Measurements from ENCODE around the gene TOP3A. TPM values are rescaled to one million over a fixed set of nuclear protein-coding genes. Genes with fewer than 3 reads are reported as not detected.
A peak's percentile ranks its signal among the peaks of the same experiment; 100 is the strongest.

Gene TOP3A
- 50.4 TPM for total RNA-seq
- polyA plus RNA-seq, result 10 to 100 TPM; 17.0 to 19.7 (median 18.4) TPM

DNA sequence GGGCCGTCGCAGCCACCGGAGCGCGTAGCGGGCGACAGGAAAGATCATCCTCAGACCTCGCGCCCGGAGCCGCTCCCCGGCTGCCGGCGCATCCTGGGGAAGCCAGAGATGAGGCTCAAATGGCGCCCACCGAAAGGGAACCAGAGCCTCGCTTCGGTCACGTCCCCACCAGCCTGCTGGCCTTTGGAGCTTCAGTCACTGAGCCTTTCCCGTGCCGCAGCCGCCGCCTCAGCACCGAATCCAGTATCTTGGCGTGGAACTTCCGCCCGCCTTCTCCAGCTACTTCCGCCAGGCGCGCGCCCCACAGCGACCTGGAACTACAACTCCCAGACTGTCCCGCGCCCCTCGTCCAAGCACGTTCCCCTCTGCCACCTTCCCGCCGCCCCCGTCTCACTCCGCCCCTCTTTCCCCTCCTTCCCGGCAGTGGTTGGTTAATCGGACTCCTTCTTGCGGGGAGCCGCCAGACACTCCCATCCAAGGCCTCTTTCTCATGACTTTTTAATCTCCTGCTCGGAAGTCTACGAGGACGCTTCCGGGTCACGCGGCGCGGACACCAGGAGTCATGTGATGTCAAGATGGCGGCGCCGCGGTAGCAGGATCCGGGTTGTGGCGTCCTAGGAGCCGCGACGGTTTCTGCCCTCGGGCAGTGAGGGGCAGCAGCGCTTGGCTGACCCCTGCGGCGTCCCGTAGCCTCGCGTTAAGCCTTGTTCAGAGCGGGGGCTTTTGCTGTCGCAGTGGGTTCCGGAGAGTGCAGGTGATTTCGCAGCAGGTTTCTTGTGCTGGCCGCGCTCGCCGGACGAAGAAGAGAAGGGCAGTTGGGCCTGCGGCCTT, at the start of gene TOP3A, which contains the start of gene SMCR8:
TSS of gene TOP3A (minus strand) at position 264 of the 831 bp plus-strand sequence. CDS start at position 48, 216 bp downstream.
TSS of gene SMCR8 (plus strand) at position 563 of the 831 bp plus-strand sequence. CDS start 497 bp downstream, outside the sequence.
- H3K27ac Mint-ChIP-seq, result peak within 1 kb of the TSS; percentile 98 to 99 (median 98)
- Histone ChIP-seq H3K4me3 (ENCODE audit: low read depth, low read length) (peak within 1 kb of the TSS; percentile 86), H3K27me3 (ENCODE audit: control insufficient read depth, insufficient read depth, low read length) (no peaks in the 10 kb centered on the region), H3K4me1 (ENCODE audit: control insufficient read depth, insufficient read depth, low read length, poor library complexity, severe bottlenecking) (peaks cover 68% of the 10 kb centered on the region), H3K9me3 (ENCODE audit: control insufficient read depth in 2 of 2, low read length in 2 of 2) (no peaks in the 10 kb centered on the region), H3K36me3 (ENCODE audit: control insufficient read depth, insufficient read depth, low read length) (peaks cover 16% of the 10 kb centered on the region), H3K27ac (ENCODE audit: insufficient read depth, low read length, poor library complexity, severe bottlenecking) (peak within 1 kb of the TSS; percentile 96)
- H3K27me3 Mint-ChIP-seq, result no peaks in the 10 kb centered on the region
- H3K4me3 Mint-ChIP-seq, result peak within 1 kb of the TSS; percentile 94 to 98 (median 96)
- DNase-seq, result peak; percentile 97 to 99 (median 97)
- peak; percentile 96 to 98 for ATAC-seq (ENCODE audit: low read depth in 2 of 2)
- H3K9me3 Mint-ChIP-seq, result no peaks in the 10 kb centered on the region
- H3K36me3 Mint-ChIP-seq, result peaks cover 13% of the 10 kb centered on the region
- H3K4me1 Mint-ChIP-seq, result peaks cover 0 to 87% (median 47%) of the 10 kb centered on the region in 4 donors

DNA sequence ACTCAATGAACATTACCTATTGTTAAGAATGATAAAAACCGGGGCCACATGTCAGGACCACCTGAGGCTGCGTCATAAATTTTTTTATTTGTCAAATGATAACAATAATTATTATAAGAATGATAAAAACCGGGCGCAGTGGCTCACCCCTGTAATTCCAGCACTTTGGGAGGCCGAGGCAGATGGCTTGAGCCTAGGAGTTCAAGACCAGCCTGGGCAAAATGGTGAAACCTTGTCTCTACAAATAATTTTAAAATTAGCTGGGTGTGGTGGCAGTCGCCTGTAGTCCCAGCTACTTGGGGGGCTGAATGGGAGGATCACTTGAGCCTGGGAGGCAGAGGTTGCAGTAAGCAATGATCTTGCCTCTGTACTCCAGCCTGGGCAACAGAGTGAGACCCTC, 49.4 kb upstream of the TOP3A start:
- no peaks in the 10 kb centered on the region for H3K36me3 Mint-ChIP-seq
- Histone ChIP-seq H3K4me3 (ENCODE audit: low read depth, low read length) (no peak overlapping the region), H3K9me3 (ENCODE audit: control insufficient read depth in 2 of 2, low read length in 2 of 2) (no peaks in the 10 kb centered on the region), H3K36me3 (ENCODE audit: control insufficient read depth, insufficient read depth, low read length) (no peaks in the 10 kb centered on the region), H3K27me3 (ENCODE audit: control insufficient read depth, insufficient read depth, low read length) (no peaks in the 10 kb centered on the region), H3K4me1 (ENCODE audit: control insufficient read depth, insufficient read depth, low read length, poor library complexity, severe bottlenecking) (peaks cover 17% of the 10 kb centered on the region), H3K27ac (ENCODE audit: insufficient read depth, low read length, poor library complexity, severe bottlenecking) (no peak overlapping the region)
- peaks cover 0 to 23% (median 12%) of the 10 kb centered on the region in 4 donors for H3K4me1 Mint-ChIP-seq
- ATAC-seq (ENCODE audit: low read depth in 2 of 2) (no peak), DNase-seq (no peak)
- no peak overlapping the region for H3K27ac Mint-ChIP-seq
- no peaks in the 10 kb centered on the region for H3K27me3 Mint-ChIP-seq
- no peak overlapping the region for H3K4me3 Mint-ChIP-seq
- H3K9me3 Mint-ChIP-seq, result no peaks in the 10 kb centered on the region

DNA sequence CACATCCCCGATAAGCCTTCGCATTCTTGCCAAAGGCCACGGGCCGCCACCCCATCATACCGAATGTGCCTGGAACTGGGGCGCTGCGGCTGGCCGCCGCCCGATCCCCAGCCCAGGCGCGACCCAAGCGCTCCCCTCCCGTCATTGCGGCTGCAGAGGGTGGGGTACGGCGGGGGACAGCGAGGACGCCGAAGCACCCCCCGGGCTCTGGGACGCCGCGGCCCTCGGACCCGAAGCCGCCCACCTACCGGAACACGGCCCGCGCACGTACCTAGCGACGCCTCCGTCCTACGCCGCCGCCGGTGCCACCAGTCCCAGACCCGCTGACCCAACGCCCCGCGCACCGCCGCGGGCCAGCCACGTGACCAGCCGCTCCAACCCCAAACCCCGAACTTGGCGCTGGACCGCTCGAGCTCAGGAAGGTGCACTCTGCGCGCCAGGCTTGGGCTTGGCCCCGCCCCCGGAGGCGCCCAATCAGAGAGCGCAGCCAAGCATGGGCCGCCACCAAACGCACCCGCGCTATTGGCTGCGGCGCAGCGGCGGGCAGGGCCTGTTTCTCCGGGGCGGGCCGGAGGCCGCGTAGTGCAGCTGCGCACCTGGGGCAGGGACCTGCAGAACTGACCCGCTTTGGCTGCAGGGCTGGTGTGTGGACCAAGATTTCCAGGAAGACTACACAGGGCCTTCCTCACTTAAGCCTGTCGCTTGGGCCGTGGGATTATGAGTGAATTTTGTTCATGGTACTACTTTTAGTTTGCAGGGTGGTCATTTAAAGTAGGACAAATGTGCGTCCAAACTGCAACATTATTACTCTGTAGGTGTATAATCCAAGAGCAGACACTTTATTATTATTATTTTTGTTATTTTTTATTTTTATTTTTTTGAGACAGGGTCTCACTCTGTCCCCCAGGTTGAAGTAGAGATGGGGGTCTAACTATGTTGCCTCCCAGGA, 48.6 kb upstream of the TOP3A start, which contains the start of gene SHMT1:
TSS of gene SHMT1 (minus strand) at position 450 of the 949 bp plus-strand sequence. CDS start 7,569 bp downstream, outside the sequence.
- Histone ChIP-seq H3K4me1 (ENCODE audit: control insufficient read depth, insufficient read depth, low read length, poor library complexity, severe bottlenecking) (peaks cover 17% of the 10 kb centered on the region), H3K9me3 (ENCODE audit: control insufficient read depth in 2 of 2, low read length in 2 of 2) (no peaks in the 10 kb centered on the region), H3K27ac (ENCODE audit: insufficient read depth, low read length, poor library complexity, severe bottlenecking) (peak within 1 kb of the TSS; percentile 63), H3K4me3 (ENCODE audit: low read depth, low read length) (peak within 1 kb of the TSS; percentile 82), H3K27me3 (ENCODE audit: control insufficient read depth, insufficient read depth, low read length) (no peaks in the 10 kb centered on the region), H3K36me3 (ENCODE audit: control insufficient read depth, insufficient read depth, low read length) (no peaks in the 10 kb centered on the region)
- no peaks in the 10 kb centered on the region for H3K36me3 Mint-ChIP-seq
- peak within 1 kb of the TSS; percentile 43 to 95 (median 86) for H3K27ac Mint-ChIP-seq
- H3K27me3 Mint-ChIP-seq, result no peaks in the 10 kb centered on the region
- DNase-seq, result peak; percentile 88 to 95 (median 90)
- no peaks in the 10 kb centered on the region for H3K9me3 Mint-ChIP-seq
- H3K4me3 Mint-ChIP-seq, result peak within 1 kb of the TSS; percentile 87 to 97 (median 92)
- peaks cover 0 to 23% (median 12%) of the 10 kb centered on the region in 4 donors for H3K4me1 Mint-ChIP-seq
- ATAC-seq (ENCODE audit: low read depth in 2 of 2), result peak; percentile 100

DNA sequence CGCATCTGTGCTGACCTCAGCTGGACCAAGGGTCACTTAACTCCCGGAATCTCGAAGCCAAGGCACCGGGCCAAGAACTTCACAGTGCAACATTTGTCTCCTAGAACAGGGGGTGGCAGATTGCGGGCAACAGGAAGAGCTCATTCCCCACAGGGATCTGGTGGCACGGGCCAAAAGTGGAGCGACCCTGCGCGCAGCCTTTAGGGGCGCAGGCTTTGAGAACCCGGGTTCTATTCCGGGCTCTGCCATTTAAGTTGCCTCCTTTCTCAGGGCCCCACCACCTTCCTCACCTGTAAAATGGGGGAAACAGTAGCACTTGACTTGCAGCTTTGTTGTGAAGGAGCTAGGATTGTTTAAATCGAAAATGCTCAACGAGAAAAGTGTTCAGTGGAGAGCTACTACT, 47.9 kb upstream of the TOP3A start:
- Mint-ChIP-seq H3K36me3 (no peaks in the 10 kb centered on the region), H3K27me3 (no peaks in the 10 kb centered on the region), H3K9me3 (no peaks in the 10 kb centered on the region), H3K4me3 (peak overlapping the region; percentile 87 to 97 (median 92)), H3K27ac (peak overlapping the region in 2 of 3 donors; percentile 60 to 92), H3K4me1 (peaks cover 0 to 23% (median 12%) of the 10 kb centered on the region in 4 donors)
- DNase-seq (peak in 1 of 3 donors; percentile 44), ATAC-seq (ENCODE audit: low read depth in 2 of 2) (no peak)
- Histone ChIP-seq H3K36me3 (ENCODE audit: control insufficient read depth, insufficient read depth, low read length) (no peaks in the 10 kb centered on the region), H3K9me3 (ENCODE audit: control insufficient read depth in 2 of 2, low read length in 2 of 2) (no peaks in the 10 kb centered on the region), H3K27me3 (ENCODE audit: control insufficient read depth, insufficient read depth, low read length) (no peaks in the 10 kb centered on the region), H3K4me1 (ENCODE audit: control insufficient read depth, insufficient read depth, low read length, poor library complexity, severe bottlenecking) (peaks cover 17% of the 10 kb centered on the region), H3K27ac (ENCODE audit: insufficient read depth, low read length, poor library complexity, severe bottlenecking) (peak overlapping the region; percentile 63), H3K4me3 (ENCODE audit: low read depth, low read length) (peak overlapping the region; percentile 82)

- Histone ChIP-seq H3K4me3 (ENCODE audit: low read depth, low read length) (peak overlapping the region; percentile 82), H3K27ac (ENCODE audit: insufficient read depth, low read length, poor library complexity, severe bottlenecking) (peak overlapping the region; percentile 63), H3K36me3 (ENCODE audit: control insufficient read depth, insufficient read depth, low read length) (no peaks in the 10 kb centered on the region), H3K9me3 (ENCODE audit: control insufficient read depth in 2 of 2, low read length in 2 of 2) (no peaks in the 10 kb centered on the region), H3K27me3 (ENCODE audit: control insufficient read depth, insufficient read depth, low read length) (no peaks in the 10 kb centered on the region), H3K4me1 (ENCODE audit: control insufficient read depth, insufficient read depth, low read length, poor library complexity, severe bottlenecking) (peaks cover 17% of the 10 kb centered on the region)
- no peaks in the 10 kb centered on the region for H3K27me3 Mint-ChIP-seq
- peak overlapping the region; percentile 87 to 97 (median 92) for H3K4me3 Mint-ChIP-seq
- no peaks in the 10 kb centered on the region for H3K9me3 Mint-ChIP-seq
- DNase-seq, result no peak
- H3K36me3 Mint-ChIP-seq, result no peaks in the 10 kb centered on the region
- ATAC-seq (ENCODE audit: low read depth in 2 of 2), result no peak
- H3K4me1 Mint-ChIP-seq, result peaks cover 0 to 23% (median 12%) of the 10 kb centered on the region in 4 donors
- H3K27ac Mint-ChIP-seq, result peak overlapping the region in 2 of 3 donors; percentile 60 to 92
Observed at GRCh38 chr17:18361837-18362697, 47.3 kb upstream of the TOP3A start.

DNA sequence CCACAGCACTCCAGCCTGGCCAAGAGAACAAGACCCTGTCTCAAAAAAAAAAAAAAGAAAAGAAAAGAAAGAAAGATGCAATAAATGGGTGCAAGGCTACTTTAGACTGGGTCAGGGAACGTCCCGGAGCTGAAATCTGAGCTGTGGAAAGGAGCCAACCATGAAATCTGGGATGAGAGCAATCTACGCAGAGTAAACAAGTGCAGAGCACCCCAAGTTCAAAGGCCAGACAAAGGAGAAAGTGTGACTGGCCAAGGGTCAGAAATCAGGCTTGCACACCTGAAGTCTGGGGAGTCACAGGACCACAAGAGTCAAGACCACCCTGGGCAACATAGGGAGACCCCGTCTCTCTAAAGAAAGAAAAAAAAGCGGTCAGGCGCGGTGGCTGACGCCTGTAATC, 45.7 kb upstream of the TOP3A start:
- no peaks in the 10 kb centered on the region for H3K27me3 ChIP-seq (ENCODE audit: control insufficient read depth, insufficient read depth, low read length)
- peak overlapping the region in 1 of 4 donors; percentile 40 for H3K4me3 Mint-ChIP-seq
- H3K9me3 Mint-ChIP-seq, result no peaks in the 10 kb centered on the region
- peaks cover 0 to 23% (median 12%) of the 10 kb centered on the region in 4 donors for H3K4me1 Mint-ChIP-seq
- H3K9me3 ChIP-seq (ENCODE audit: control insufficient read depth in 2 of 2, low read length in 2 of 2), result no peaks in the 10 kb centered on the region
- H3K4me3 ChIP-seq (ENCODE audit: low read depth, low read length), result no peak overlapping the region
- H3K36me3 ChIP-seq (ENCODE audit: control insufficient read depth, insufficient read depth, low read length), result no peaks in the 10 kb centered on the region
- H3K4me1 ChIP-seq (ENCODE audit: control insufficient read depth, insufficient read depth, low read length, poor library complexity, severe bottlenecking), result peaks cover 17% of the 10 kb centered on the region
- no peak for ATAC-seq (ENCODE audit: low read depth in 2 of 2)
- H3K27ac Mint-ChIP-seq, result peak overlapping the region in 2 of 3 donors; percentile 46 to 77
- no peak for DNase-seq
- no peaks in the 10 kb centered on the region for H3K27me3 Mint-ChIP-seq
- no peak overlapping the region for H3K27ac ChIP-seq (ENCODE audit: insufficient read depth, low read length, poor library complexity, severe bottlenecking)
- H3K36me3 Mint-ChIP-seq, result peaks cover 2% of the 10 kb centered on the region

Measured in CD4-positive, CD25-positive, alpha-beta regulatory T cell (primary cell).